ENCODE measurements around the gene RNF26. TPM values are rescaled to one million over a fixed set of nuclear protein-coding genes. Genes with fewer than 3 reads are reported as not detected.

RNF26 gene
- total RNA-seq, 2 donors from 2014 or later = 8.2 to 10.3 TPM

GRCh38 chr11:119373921-119374631 lies 39.7 kb downstream of the RNF26 start:
- Histone ChIP-seq H3K27me3 (no peaks in the 10 kb centered on the region), H3K4me3 (no peak overlapping the region), H3K4me1 (peaks cover 0 to 86% of the 10 kb centered on the region in 2 donors), H3K36me3 (no peaks in the 10 kb centered on the region), H3K9me3 (no peaks in the 10 kb centered on the region), H3K27ac (peak overlapping the region; percentile 94)
- TF ChIP-seq CTCF (IDR thresholded peaks at IDR 0.05) = peak; percentile 79 to 91
- no peak for DNase-seq (ENCODE audit: low spot score)

- DNase-seq (ENCODE audit: low spot score) = no peak
- peak overlapping the region; percentile 94 for H3K27ac ChIP-seq
- no peaks in the 10 kb centered on the region for H3K27me3 ChIP-seq
- no peaks in the 10 kb centered on the region for H3K9me3 ChIP-seq
- H3K4me3 ChIP-seq = peak overlapping the region in 1 of 2 donors; percentile 13
- TF ChIP-seq CTCF (IDR thresholded peaks at IDR 0.05) = no peak
- H3K36me3 ChIP-seq = no peaks in the 10 kb centered on the region
- peaks cover 0 to 79% of the 10 kb centered on the region in 2 donors for H3K4me1 ChIP-seq
Observed at GRCh38 chr11:119374632-119375336, 40.5 kb downstream of the RNF26 start.

- peak overlapping the region; percentile 18 to 30 for H3K4me3 ChIP-seq
- H3K27ac ChIP-seq = peak overlapping the region; percentile 94
- DNase-seq (ENCODE audit: low spot score) = peak; percentile 90
- no peaks in the 10 kb centered on the region for H3K36me3 ChIP-seq
- no peaks in the 10 kb centered on the region for H3K27me3 ChIP-seq
- peaks cover 0 to 78% of the 10 kb centered on the region in 2 donors for H3K4me1 ChIP-seq
- H3K9me3 ChIP-seq = no peaks in the 10 kb centered on the region
- no peak for TF ChIP-seq CTCF (IDR thresholded peaks at IDR 0.05)
Observed at GRCh38 chr11:119375337-119376196, 41.2 kb downstream of the RNF26 start.

GRCh38 chr11:119376197-119376847 lies 42.0 kb downstream of the RNF26 start:
- no peak for DNase-seq (ENCODE audit: low spot score)
- H3K27ac ChIP-seq = peak overlapping the region; percentile 94
- no peaks in the 10 kb centered on the region for H3K36me3 ChIP-seq
- peaks cover 0 to 78% of the 10 kb centered on the region in 2 donors for H3K4me1 ChIP-seq
- no peaks in the 10 kb centered on the region for H3K27me3 ChIP-seq
- no peak for TF ChIP-seq CTCF (IDR thresholded peaks at IDR 0.05)
- H3K9me3 ChIP-seq = no peaks in the 10 kb centered on the region
- H3K4me3 ChIP-seq = peak overlapping the region; percentile 18 to 30

- H3K9me3 ChIP-seq = no peaks in the 10 kb centered on the region
- peak overlapping the region; percentile 51 to 52 for H3K4me3 ChIP-seq
- peak overlapping the region; percentile 94 for H3K27ac ChIP-seq
- no peaks in the 10 kb centered on the region for H3K36me3 ChIP-seq
- DNase-seq (ENCODE audit: low spot score) = no peak
- no peaks in the 10 kb centered on the region for H3K27me3 ChIP-seq
- peaks cover 0 to 76% of the 10 kb centered on the region in 2 donors for H3K4me1 ChIP-seq
- no peak for TF ChIP-seq CTCF (IDR thresholded peaks at IDR 0.05)
Observed at GRCh38 chr11:119377112-119377901, 43.0 kb downstream of the RNF26 start.
